NCI-H1105 treated with DMSO at 0.1 percent for 48 hours (cell line): Measurements from ENCODE around the gene METTL6.
"Not testable (repeated sequence)": the region's sequence is repeated elsewhere in the genome, so short reads cannot be mapped to it uniquely, and the experiment has no call there.

Experiments used
- DNase-seq: peaks from one replicate; lab custom pipeline; 2025; lab: John Stamatoyannopoulos, UW

The METTL6 gene, protein sequence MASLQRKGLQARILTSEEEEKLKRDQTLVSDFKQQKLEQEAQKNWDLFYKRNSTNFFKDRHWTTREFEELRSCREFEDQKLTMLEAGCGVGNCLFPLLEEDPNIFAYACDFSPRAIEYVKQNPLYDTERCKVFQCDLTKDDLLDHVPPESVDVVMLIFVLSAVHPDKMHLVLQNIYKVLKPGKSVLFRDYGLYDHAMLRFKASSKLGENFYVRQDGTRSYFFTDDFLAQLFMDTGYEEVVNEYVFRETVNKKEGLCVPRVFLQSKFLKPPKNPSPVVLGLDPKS

DNA sequence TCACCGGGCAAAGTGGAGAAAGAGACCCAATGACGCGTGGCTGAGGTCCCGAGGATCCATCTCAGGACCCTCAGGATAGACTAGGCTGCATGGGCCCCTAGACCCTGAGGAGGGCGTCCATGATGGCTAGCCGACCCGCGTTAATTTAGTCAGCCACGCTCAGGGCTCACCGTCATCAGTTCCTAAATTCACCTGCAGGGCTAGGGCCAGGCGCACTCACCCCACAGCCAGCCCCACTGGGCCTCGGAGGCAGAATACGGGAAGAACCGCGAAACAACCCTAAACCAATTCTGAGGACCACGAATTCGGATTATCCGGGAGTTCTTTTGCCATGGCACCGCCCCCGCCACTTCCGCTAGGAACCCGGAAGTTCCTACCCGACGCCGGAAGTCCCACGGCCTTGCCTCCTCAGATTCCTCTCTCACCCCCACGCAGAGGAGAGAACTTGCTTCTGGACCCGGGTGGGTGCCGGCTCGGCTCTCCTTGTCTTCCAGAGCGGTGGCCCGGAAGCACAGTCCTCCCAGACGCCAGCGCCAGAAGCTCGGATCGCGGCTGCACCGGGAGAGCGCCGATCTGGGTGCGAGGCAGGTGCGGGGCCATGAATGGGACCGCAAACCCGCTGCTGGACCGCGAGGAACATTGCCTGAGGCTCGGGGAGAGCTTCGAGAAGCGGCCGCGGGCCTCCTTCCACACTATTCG is at the start of gene METTL6, which contains the start of gene EAF1:
Gene METTL6 (minus strand): TSS at position 363 of the 699 bp plus-strand sequence. CDS start 1,033 bp downstream, outside the sequence.
Gene EAF1 (plus strand): TSS at position 417 of the 699 bp plus-strand sequence. CDS start 182 bp downstream, at position 599.
- peak; percentile 44 for DNase-seq

DNA sequence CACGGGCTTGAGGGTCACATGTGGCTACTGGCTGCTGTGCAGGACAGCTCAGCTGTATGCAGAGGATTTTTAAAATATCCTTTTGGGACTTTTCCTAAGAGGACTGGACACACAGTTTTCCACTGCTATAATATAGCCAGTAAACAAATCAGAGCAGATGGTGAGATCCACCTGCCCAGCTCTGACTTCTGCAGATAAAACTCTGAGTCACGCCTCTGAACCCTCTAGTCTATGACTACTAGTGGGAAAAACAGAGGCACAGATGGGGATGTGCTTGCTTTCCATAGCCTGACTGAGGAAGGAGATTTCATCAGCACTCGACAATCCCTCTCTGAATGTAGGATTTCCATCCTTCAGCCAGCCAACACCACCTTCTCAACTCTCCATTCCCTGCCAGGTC is 49.0 kb upstream of the METTL6 start:
- DNase-seq, result no peak

DNA sequence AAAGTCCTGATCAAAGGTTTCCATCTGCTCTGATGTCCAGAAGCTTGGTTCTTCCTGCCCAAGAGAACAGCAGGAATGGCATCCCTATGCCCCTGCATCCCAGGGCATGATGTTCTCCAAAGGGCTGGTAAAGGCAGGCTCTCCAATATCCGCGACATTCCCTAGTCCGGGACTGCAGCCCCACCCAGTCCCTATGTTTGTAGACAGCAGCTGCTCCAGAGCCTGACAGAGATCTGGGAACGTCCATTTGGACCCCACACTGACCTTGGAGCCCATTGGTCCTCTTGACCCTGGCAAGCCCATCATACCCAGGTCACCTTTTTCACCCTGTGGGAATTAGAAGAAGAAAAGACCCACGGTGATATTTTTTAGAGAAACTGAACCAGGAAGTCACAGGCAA is 47.8 kb upstream of the METTL6 start:
- no peak for DNase-seq

DNA sequence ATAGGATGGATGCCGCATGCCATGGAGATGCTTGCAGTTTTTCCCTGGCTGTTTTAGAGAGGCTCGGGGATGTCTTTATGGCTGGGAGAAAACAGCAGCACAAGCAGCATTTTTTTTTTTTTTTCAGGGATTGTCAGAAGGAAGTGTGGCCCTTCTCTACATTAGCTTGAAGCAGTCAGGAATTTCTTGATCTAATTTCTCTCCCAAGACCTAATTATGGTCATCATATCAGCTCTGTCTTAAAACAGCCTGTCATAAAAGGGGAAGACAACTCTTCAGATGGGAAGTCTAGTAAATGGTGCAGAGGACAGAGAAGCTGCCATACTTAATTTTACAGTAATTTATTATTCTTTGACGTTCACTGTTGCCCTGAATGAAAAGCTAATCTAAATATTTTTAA is 44.5 kb upstream of the METTL6 start:
- no peak for DNase-seq

GRCh38 chr3:15470849-15471248 is 43.5 kb upstream of the METTL6 start:
- DNase-seq, result no peak

DNA sequence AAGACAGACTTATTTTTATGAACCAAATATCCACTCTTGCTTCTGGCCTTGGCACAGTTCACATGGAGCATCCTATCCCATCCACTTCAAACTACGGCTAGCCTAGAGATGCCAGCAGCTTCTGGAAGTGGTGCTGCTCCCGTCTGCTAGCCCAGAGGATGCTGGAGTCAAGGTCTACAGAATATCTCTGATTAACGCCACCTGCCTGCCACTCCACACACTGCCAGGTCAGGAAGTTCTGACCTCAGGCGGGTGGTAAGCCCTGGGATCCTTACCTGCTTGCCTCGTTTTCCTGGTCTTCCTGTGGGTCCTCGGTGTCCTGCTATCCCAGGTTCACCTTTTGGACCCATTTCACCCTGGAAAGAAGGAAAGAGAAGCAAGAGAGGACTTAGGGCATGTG is 42.9 kb upstream of the METTL6 start:
- no peak for DNase-seq

- DNase-seq, result no peak
Observed at GRCh38 chr3:15467227-15468181, 40.2 kb upstream of the METTL6 start.

DNA sequence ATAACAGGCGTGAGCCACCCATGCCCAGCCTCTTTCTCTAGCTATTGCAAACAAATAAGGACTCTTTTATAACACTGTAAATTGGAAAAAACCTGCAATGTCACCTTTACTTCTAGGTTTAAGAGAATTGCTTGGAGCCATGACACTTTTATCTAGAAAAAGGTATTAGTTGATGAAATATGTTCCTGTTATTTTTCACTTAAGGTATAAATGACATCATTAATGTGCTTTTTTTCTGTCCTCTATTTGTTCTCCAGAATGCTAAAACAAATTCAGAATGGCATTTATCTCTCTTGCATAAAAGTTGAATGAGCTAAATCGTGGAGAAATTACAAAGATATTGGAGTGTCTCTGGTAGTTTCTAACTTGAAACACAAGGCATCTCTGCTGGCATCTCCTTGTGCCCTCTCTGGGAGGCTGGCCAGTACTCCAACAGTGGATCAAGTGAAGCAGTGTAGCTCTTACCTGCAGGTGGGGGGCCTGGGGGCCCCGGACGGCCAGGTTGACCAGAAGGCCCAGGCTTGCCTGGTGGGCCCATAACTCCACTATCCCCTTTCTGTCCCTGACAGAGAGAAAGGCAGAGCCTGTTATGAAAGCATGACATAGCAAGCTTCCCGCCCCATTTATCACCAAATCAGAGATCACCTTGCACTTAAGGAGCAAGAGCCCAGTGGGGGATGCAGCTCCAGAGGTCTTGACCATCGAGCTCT is 38.7 kb upstream of the METTL6 start:
- no peak for DNase-seq

GRCh38 chr3:15462451-15462850 is 35.1 kb upstream of the METTL6 start:
- DNase-seq, result no peak

- no peak for DNase-seq
Observed at GRCh38 chr3:15460891-15461531, 33.7 kb upstream of the METTL6 start.

GRCh38 chr3:15458212-15458780 is 31.0 kb upstream of the METTL6 start:
- DNase-seq, result no peak

DNA sequence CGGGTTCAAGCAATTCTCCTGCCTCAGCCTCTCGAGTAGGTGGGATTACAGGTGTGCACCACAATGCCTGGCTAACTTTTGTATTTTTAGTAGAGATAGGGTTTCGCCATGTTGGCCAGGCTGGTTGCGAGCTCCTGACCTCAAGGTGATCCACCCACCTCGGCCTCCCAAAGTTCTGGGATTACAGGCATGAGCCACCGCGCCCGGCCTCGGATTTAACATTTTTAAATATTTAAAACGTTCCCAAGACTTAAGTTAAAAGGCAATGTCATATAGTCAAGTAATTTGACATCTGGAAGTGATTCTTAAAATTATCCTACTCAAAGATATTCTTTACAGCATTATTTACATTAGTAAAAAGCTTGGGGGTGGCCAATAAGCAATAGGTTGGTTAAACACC is 29.6 kb upstream of the METTL6 start:
- not testable (repeated sequence) for DNase-seq

DNA sequence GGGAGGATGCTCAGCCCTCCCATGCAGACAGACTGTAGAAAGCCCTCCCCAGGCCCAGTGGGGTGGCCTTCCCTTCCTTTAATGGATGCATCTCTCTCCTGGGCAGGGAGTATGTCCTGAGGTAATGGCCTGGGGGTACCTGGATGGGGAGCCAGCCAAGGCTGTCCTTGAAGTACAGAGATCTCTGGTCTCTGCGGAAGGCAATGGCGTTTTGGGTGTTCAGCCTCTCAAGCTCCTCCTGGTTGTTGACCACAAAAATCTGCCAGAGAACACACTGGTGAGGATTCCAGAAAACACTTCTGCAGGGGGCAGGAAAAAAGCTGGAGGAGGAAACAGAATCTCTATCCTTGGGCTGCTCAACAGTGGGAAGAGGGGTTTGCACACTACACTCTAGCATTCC is 29.0 kb upstream of the METTL6 start:
- no peak for DNase-seq

DNA sequence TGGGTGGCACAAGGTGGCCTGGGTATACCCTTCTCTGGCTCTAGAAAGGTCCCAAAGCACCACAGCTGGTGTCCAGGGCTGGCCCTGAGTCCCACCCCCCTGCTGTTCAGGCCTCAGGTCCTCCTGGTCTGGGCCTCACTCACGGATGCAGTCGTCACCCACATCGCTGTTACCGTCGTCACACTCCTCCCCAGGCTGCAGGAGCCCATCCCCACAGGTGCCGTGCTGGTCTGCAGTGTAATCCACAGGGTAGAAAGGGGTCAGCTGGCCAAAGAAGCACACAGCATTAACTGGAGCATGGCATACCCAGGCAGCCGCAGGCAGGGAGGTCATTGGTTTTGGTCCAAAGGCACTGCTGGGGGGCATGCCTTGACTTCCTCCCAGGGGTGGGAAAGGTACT is 28.4 kb upstream of the METTL6 start:
- DNase-seq, result no peak

GRCh38 chr3:15454965-15455364 is 27.6 kb upstream of the METTL6 start:
- DNase-seq, result no peak

GRCh38 chr3:15453991-15454625 is 26.8 kb upstream of the METTL6 start:
- no peak for DNase-seq

- no peak for DNase-seq
Observed at GRCh38 chr3:15453501-15453900, 26.2 kb upstream of the METTL6 start.

GRCh38 chr3:15452961-15453360 is 25.6 kb upstream of the METTL6 start:
- no peak for DNase-seq

- DNase-seq, result no peak
Observed at GRCh38 chr3:15452156-15452555, 24.8 kb upstream of the METTL6 start.
